ENCODE measurements around the gene ATF2.

- TF ChIP-seq CTCF (IDR thresholded peaks at IDR 0.05) (no peak), POLR2AphosphoS5 (IDR thresholded peaks at IDR 0.05) (no peak)
Measured at GRCh38 chr2:175097297-175097696, 70.7 kb downstream of the ATF2 start.
